GM12801 (cell line): Measurements from ENCODE around the gene COPS6.

Experiments used
- TF ChIP-seq, protein P1 (sequence below): IDR thresholded peaks from one replicate; pipeline ENCODE4 v1.5.1; 2011; ENCODE audit warnings: control low read depth; ENCODE audit not compliant: insufficient read length; ENCODE audit errors: extremely low read depth

Gene COPS6

DNA sequence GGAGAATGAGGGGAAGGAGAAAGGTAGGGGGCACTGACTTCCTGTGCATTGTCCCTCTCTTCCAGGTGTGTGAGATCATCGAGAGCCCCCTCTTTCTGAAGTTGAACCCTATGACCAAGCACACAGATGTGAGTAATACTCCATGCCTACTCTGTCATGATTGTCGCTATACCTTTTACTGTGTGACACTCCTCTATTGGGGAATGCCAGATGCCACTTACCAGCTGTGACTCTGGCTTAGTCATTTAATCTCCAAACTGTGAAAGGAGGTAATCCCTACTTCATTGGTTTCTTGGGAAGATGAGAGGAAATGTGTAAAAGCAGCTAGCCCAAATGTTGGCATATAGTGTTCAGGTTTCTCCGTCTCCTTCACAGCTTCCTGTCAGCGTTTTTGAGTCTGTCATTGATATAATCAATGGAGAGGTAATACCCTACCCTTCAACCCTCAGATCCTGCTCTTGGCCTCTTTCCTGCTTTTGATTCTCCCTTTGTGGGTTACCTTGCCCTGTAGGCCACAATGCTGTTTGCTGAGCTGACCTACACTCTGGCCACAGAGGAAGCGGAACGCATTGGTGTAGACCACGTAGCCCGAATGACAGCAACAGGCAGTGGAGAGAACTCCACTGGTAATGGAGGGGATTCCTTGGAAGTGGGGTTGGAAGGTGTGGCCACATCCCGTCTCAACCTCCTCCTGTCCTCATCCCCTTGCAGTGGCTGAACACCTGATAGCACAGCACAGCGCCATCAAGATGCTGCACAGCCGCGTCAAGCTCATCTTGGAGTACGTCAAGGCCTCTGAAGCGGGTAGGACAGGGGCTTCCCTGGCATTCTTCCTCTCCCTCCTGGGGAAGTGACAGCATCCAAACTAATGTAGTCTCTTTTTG, 2.0 kb downstream of the COPS6 start:
- TF ChIP-seq, protein P1, sequence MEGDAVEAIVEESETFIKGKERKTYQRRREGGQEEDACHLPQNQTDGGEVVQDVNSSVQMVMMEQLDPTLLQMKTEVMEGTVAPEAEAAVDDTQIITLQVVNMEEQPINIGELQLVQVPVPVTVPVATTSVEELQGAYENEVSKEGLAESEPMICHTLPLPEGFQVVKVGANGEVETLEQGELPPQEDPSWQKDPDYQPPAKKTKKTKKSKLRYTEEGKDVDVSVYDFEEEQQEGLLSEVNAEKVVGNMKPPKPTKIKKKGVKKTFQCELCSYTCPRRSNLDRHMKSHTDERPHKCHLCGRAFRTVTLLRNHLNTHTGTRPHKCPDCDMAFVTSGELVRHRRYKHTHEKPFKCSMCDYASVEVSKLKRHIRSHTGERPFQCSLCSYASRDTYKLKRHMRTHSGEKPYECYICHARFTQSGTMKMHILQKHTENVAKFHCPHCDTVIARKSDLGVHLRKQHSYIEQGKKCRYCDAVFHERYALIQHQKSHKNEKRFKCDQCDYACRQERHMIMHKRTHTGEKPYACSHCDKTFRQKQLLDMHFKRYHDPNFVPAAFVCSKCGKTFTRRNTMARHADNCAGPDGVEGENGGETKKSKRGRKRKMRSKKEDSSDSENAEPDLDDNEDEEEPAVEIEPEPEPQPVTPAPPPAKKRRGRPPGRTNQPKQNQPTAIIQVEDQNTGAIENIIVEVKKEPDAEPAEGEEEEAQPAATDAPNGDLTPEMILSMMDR = no peak

DNA sequence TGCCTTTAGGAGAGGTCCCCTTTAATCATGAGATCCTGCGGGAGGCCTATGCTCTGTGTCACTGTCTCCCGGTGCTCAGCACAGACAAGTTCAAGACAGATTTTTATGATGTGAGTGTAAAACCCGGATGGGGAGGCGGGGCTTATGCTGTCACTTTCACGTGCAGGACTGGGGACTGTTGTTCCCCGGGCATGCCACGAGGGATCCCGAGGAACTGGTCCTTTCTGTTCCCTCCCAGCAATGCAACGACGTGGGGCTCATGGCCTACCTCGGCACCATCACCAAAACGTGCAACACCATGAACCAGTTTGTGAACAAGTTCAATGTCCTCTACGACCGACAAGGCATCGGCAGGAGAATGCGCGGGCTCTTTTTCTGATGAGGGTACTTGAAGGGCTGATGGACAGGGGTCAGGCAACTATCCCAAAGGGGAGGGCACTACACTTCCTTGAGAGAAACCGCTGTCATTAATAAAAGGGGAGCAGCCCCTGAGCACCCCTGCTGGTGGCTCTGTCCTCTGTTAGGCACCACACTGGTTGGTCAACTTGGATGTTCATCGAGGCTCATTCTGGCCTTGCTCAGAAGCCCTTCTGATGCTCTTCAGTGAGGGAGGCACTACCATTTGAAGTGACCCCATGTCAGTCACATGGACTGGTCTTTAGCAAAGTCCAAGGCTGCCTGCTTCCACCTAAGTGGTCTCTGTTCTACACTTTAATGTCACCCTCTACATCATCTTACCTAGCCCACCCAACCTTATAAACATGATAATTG, 2.8 kb downstream of the COPS6 start:
- TF ChIP-seq, protein P1 = no peak

DNA sequence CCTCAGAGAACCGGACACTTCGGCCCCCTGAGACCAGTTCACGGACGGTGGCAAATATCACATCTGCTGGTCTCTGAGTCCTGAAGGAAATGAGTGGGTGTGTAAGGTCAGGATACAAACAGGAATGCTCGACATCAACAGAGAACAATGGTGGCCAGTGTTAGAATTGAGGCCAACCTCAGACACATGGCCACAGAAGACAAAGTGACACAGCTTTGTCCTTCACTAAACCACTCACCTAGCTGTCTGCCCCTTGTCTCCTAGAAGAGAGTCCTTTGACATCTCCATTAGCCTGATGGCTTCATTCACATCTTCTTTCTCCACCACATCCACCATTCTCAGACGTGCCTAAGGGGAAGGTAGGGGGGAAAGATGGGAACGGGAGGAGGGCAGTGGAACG, 4.3 kb downstream of the COPS6 start:
- TF ChIP-seq, protein P1 = no peak

DNA sequence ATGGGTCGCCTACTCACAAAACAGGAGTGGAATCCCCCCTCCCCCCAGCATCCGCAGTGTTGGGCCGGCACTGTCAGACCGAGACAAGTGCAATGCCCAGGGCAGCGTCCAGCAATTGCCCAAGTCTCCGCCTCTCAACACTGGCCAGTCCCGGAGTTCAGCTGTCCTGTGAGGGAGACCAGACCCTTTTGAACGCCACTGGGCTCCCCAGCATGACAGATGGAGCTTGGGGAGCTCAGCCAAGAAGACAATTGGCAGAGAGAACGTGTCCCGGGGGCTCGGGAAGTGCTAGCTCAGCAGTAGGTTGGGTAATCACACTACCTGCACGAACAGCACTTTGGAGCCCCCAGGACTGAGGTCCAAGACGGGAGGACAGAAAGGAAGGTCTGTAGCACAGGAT, 4.7 kb downstream of the COPS6 start:
- TF ChIP-seq, protein P1 = no peak

DNA sequence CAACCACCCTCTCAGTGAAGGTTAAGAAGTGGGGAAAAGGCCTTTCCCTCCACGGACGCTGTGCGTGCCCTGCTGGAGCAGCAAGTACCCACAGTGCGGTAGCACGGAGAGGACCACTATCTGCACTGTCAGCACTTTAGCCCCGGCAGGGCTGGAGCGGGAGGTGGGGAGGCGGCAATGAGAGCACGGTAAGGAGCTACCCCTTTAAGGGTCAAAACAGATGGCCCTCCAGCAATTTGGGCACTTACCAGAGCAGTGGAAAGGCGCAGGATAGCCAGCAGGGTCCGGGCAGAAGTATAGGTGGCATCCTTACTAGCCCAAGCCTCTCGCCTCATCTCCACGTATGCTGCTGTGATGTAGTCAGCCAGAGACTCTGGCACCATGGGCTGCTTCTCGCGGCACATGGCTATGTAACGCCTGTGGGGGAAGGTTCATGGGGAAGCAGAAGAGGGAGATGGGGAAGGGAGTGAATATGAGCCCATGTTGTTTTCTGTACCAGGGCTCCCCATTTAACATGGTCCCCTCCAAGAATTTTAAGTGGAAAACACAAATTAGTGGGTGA, 5.2 kb downstream of the COPS6 start:
- TF ChIP-seq, protein P1 = no peak

DNA sequence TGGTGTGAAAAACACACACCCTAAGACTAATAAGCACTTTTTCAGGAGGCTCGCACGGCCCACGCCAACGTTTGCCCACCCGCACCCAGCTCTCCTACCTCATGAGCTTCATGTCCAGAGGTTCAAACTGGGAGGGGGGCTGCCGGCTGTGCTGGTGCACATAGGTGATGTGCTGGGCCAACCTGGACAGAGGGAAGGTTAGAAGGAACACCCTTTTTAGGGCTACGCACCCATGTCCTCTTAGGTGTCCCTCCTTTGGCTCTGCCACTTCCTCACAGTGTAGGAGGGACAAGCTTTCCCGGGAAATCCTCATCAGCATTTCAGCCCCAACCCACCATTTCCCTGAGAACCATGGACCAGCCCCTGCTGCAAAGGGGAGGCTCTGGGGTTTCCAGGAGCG, 6.5 kb downstream of the COPS6 start:
- TF ChIP-seq, protein P1 = no peak

DNA sequence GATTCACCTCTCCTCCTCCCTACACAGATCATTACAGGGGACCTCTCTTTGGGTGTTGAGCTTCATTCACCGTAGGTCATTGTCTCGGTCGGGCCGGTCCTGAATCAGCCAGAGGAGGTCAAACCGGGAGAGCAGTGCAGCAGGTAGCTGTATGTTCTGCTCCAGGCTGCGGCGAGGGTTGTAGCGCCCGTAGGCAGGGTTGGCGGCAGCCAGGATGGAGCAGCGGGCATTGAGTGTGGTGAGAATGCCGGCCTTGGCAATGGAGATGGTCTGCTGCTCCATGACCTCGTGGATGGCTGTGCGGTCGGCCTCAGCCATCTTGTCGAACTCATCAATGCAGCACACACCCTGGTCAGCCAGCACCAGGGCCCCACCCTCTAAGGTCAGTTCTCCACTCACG, 6.9 kb downstream of the COPS6 start:
- TF ChIP-seq, protein P1 = no peak
